Peyer's patch (tissue), 4 donors: ENCODE results near the gene EXOC3L4. TPM values are rescaled to one million over a fixed set of nuclear protein-coding genes. Genes with fewer than 3 reads are reported as not detected.
A peak's percentile ranks its signal among the peaks of the same experiment; 100 is the strongest.

ENCODE experiments used
- DNase-seq, 3 donors: peaks; one replicate each; pipeline ENCODE4 v3.0.0-alpha.2; 2017 to 2019
- H3K27ac ChIP-seq, 4 donors: fragments of 200-600 bp; sonication (generic); one replicate each; pipeline ENCODE4 v1.5.1; 2016 to 2019
- H3K27me3 ChIP-seq, 2 donors: fragments of 200-600 bp; sonication (generic); one replicate each; pipeline ENCODE4 v1.5.1; 2019
- H3K36me3 ChIP-seq, 3 donors: fragments of 200-600 bp; sonication (generic); one replicate each; pipeline ENCODE4 v1.5.1; 2016 to 2019
- H3K4me1 ChIP-seq, 4 donors: fragments of 200-600 bp; sonication (generic); one replicate each; pipeline ENCODE4 v1.5.1; 2016 to 2019
- H3K4me3 ChIP-seq, 4 donors: fragments of 200-600 bp; sonication (generic); 1 replicate in 3 of 4; 2 replicates in 1 of 4; pipeline ENCODE4 v1.5.1; 2016 to 2019; ENCODE audit warnings: mild to moderate bottlenecking in 1 of 4
- H3K9me3 ChIP-seq, 4 donors: fragments of 200-600 bp; sonication (generic); one replicate each; pipeline ENCODE4 v1.5.1; 2016 to 2019; ENCODE audit warnings: mild to moderate bottlenecking in 1 of 4
- POLR2A ChIP-seq, 2 donors: fragments of 450-650 bp; IDR thresholded peaks; one replicate each; pipeline ENCODE4 v1.5.1; 2017; ENCODE audit warnings: antibody characterized with exemption in 2 of 2, mild to moderate bottlenecking in 2 of 2, moderate library complexity in 2 of 2
- total RNA-seq, 4 donors: library from RNA; depleted of rRNA; stranded (reverse); fragments of >200 nt; gene quantifications; one replicate each; pipeline ENCODE4 v1.1.0, GENCODE V29; 2016
- TF ChIP-seq, protein P1 (sequence below), 6 experiments: fragments of 450-650 bp in 4 of 6; fragments of 200-600 bp in 2 of 6; sonication (generic) in 1 of 6; IDR thresholded peaks; one replicate each; pipeline ENCODE4 v1.5.1; 2017 to 2019; ENCODE audit warnings: antibody characterized with exemption in 6 of 6, mild to moderate bottlenecking in 3 of 6, moderate library complexity in 1 of 6

EXOC3L4 gene
- total RNA-seq, 4 donors from 2014 or later = 20.6 to 69.5 (median 34.1) TPM

DNA sequence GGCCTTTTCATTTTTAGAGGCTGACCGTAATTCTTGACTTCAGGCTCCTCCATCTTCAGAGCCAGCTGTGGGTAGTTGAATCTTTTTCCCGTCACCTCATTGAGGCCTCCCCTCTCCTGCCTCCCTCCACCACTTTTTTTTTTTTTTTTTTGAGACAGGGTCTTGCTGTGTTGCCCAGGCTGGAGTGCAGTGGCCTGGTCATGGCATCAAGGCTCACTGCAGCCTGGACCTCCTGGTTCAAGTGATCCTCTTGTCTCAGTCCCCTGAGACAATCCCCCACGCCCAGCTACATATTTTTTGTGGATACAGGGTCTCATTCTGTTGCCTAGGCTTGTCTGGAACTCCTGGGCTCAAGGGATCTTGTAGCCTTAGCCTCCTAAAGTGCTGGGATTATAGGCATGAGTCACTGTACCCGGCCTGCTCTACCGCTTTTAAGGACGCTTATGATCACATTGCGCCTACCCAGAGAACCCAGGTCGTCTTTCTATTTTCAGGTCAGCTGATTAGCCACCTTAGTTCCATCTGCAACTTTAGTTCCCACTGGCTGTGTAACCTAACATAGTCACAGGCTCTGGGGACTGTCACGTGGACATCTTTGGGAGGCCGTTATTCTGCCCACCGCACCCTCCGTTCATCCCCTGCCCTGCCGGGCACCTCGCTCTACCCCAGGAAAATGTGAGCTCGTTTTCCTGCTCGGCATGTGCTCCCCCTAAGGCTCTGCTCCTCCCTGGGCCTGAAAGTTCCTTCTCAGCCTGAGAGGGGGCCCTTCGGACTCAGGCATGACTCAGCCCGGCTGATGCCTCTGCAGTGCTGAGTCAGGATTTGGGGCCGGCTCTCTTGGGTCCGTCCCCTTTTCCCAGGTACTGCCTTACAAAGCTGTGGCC, 42.1 kb downstream of the EXOC3L4 start:
- Histone ChIP-seq H3K36me3 (peaks cover 0 to 23% (median 0%) of the 10 kb centered on the region in 3 donors), H3K27ac (peak overlapping the region in 1 of 4 donors; percentile 10), H3K4me1 (peaks cover 0 to 15% (median 0%) of the 10 kb centered on the region in 4 donors), H3K27me3 (peaks cover 0 to 7% of the 10 kb centered on the region in 2 donors), H3K4me3 (no peak overlapping the region), H3K9me3 (no peaks in the 10 kb centered on the region)
- TF ChIP-seq POLR2A (IDR thresholded peaks at IDR 0.05) = no peak
- TF ChIP-seq, protein P1, sequence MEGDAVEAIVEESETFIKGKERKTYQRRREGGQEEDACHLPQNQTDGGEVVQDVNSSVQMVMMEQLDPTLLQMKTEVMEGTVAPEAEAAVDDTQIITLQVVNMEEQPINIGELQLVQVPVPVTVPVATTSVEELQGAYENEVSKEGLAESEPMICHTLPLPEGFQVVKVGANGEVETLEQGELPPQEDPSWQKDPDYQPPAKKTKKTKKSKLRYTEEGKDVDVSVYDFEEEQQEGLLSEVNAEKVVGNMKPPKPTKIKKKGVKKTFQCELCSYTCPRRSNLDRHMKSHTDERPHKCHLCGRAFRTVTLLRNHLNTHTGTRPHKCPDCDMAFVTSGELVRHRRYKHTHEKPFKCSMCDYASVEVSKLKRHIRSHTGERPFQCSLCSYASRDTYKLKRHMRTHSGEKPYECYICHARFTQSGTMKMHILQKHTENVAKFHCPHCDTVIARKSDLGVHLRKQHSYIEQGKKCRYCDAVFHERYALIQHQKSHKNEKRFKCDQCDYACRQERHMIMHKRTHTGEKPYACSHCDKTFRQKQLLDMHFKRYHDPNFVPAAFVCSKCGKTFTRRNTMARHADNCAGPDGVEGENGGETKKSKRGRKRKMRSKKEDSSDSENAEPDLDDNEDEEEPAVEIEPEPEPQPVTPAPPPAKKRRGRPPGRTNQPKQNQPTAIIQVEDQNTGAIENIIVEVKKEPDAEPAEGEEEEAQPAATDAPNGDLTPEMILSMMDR (IDR thresholded peaks at IDR 0.05) = no peak
- DNase-seq = no peak

DNA sequence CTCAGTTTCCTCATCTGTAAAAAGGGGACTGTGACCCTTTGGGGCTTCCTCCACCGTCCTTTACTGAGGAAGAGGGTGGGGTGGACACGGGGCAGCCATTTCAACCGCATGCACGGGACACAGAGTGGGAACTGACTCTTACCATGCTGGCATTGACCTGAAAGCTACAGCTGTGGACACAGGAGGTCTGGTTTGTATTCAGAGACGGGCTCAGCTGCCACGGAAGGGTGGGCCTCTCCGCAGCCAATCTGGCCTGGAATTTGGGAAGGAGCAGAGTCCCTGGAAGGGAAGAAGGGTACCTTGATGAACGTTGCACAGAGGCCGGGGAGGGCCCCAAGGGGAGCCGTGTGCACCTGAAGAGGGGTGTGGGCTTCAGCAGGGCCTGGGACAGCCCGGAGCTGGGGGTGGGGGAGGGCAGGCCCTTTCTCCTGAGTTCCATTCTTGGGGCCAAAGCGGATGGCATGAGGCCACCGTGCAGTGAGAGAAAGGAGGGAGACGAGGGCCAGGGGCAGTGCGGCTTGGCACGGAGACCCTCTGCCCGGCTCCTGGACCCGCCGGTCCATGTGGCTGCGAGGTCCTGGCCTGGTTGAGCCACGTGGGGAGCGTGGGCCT, 43.3 kb downstream of the EXOC3L4 start:
- Histone ChIP-seq H3K4me1 (peaks cover 0 to 15% (median 0%) of the 10 kb centered on the region in 4 donors), H3K27me3 (peaks cover 0 to 7% of the 10 kb centered on the region in 2 donors), H3K36me3 (peaks cover 0 to 20% (median 0%) of the 10 kb centered on the region in 3 donors), H3K27ac (peak overlapping the region in 1 of 4 donors; percentile 17), H3K9me3 (no peaks in the 10 kb centered on the region), H3K4me3 (no peak overlapping the region)
- TF ChIP-seq POLR2A (IDR thresholded peaks at IDR 0.05) = no peak
- TF ChIP-seq, protein P1 (IDR thresholded peaks at IDR 0.05) = no peak
- no peak for DNase-seq

DNA sequence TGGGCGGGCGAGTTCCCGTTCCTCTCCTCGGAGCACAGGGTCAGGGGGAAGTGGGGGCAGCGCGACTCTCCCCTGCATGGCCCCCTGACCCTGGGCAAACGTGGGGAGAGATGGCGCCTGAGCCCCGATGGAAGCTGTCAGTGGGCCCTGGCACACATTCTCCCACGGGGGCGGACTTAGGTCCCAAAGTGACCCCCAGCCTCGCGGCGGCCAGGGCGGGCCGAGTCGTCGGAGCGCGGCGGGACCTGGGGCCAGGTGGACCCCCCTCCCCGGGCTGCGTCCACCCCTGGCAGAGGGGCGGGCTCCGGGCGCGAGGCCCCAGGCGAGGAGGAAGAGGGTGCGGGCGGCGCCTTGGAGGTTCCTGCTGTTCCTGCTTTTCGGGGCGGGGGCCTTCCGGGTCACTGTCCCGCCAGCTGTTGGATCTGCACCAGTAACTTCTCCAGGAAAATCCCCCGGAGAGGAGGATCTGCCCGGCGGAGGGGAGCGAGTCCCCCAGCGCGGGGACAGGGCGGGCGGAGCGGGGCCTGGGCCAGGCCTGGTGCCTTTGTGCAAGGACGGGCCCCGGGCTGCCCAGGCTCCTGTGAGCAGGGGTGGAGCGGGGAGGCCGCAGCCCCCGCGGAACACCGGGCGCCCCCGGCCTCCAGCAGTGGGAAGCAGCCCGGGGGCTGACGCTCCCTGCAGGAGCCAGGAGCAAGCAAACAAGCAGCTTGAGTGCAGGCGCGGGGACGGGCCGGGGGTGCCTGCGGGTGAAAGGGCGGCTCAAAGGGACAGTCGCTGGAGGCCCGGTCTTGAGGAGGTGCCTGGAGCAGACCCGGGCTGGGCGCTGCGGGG, 44.0 kb downstream of the EXOC3L4 start:
- peak in 1 of 3 donors; percentile 47 for DNase-seq
- Histone ChIP-seq H3K9me3 (no peaks in the 10 kb centered on the region), H3K36me3 (peaks cover 0 to 13% (median 0%) of the 10 kb centered on the region in 3 donors), H3K4me3 (no peak overlapping the region), H3K27ac (peak overlapping the region in 1 of 4 donors; percentile 17), H3K27me3 (peaks cover 0 to 7% of the 10 kb centered on the region in 2 donors), H3K4me1 (peaks cover 0 to 15% (median 0%) of the 10 kb centered on the region in 4 donors)
- TF ChIP-seq, protein P1 (IDR thresholded peaks at IDR 0.05) = no peak
- no peak for TF ChIP-seq POLR2A (IDR thresholded peaks at IDR 0.05)

DNA sequence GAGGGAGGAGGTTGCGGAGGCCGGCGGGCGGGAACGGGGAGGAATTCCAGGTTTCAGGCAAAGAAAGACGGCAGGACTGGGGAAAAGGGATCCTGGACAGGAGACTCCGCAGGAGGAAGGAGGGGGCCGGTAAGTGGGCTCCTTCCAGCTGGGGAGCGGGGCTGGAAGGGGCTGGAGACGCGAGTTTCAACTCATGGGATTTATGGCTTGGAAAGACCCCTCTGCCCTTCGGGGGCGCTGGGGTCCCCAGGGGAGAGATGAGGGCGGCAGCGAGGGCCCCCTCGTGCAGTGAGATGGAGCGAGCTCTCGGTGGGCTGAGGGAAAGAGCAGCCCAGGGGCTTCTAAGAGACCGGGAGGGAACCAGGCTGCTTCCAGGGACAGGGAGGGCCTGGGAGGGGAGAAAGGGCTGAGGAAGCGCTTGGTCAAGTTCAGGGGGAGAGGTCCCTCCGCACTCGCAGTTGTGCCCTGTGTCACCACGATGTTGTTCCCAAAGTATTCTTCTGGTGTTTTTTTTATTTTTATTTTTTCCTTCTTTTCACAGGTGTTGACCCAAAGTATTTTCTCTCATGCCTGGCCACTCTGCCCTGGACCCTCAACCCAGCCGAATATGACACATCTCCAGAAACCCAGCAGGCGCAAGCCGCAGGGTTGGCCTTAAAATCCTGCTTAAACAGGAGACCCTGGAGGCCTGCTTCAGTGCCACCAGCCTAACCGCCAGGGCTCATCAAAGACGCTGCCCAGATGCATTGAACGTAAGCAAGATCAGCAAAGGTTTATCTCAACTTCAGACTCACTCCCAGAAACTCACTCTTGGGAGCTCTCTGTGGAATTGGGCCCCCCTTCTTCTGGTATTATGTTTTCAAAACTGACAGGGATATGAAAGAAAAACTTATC, 44.9 kb downstream of the EXOC3L4 start:
- TF ChIP-seq, protein P1 (IDR thresholded peaks at IDR 0.05) = no peak
- TF ChIP-seq POLR2A (IDR thresholded peaks at IDR 0.05) = no peak
- Histone ChIP-seq H3K27ac (no peak overlapping the region), H3K36me3 (peaks cover 0 to 7% (median 0%) of the 10 kb centered on the region in 3 donors), H3K4me1 (peaks cover 0 to 15% (median 0%) of the 10 kb centered on the region in 4 donors), H3K9me3 (no peaks in the 10 kb centered on the region), H3K27me3 (peaks cover 0 to 7% of the 10 kb centered on the region in 2 donors), H3K4me3 (no peak overlapping the region)
- no peak for DNase-seq
